ENCODE measurements around the gene DGKB. TPM values are rescaled to one million over a fixed set of nuclear protein-coding genes. Genes with fewer than 3 reads are reported as not detected.

DGKB gene
- total and polyA plus RNA-seq, 2 of the 8 experiments (the other 6 are each of a cell fraction or from before 2014, with no cell fraction given) = 1.9 to 2.6 TPM

DNA sequence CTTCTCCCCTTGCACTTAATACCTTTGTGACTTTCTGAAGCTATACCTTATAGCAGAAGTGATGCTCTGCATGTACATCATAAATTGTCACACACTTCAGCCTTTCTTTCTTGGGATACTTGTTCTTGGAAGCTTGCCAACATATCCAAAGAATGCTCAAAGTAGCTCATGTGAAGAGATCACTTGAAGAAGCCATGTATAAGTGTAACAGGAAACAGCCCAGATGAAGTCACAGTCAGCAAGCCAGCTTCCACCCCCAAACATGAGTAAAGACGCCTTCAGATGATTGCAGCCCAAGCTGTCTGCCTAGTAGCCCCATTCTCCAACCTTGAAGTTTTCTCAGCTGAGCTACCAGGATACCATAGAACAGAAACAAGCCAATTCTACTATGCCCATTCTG lies 50.9 kb downstream of the DGKB start:
- H3K36me3 ChIP-seq (ENCODE audit: control insufficient read depth in 2 of 4, insufficient read depth in 4 of 4, low read length in 3 of 4) = peaks cover 0 to 3% (median 0%) of the 10 kb centered on the region in 4 experiments; a peak in 1 of 8 replicates
- no peak overlapping the region for H3K27ac ChIP-seq (ENCODE audit: low read depth, low read length)
- no peak overlapping the region for H2BK20ac ChIP-seq (ENCODE audit: low read length)
- H3K9me3 ChIP-seq (ENCODE audit: insufficient read depth in 2 of 2, low read depth in 1 of 2, low read length in 1 of 2) = peaks cover 4 to 8% of the 10 kb centered on the region in 2 experiments; a peak in 3 of 4 replicates
- H3K14ac ChIP-seq (ENCODE audit: insufficient read length) = no peak overlapping the region
- ChIA-PET CTCF (ENCODE audit: partially characterized antibody) (interaction anchor here (1.3 kb wide), 1 partner anchor 15 kb away, joined by 4 read pairs; no protein-coding TSS in a partner anchor), POLR2A (ENCODE audit: partially characterized antibody) (no interaction called here)
- TF ChIP-seq, protein P1, sequence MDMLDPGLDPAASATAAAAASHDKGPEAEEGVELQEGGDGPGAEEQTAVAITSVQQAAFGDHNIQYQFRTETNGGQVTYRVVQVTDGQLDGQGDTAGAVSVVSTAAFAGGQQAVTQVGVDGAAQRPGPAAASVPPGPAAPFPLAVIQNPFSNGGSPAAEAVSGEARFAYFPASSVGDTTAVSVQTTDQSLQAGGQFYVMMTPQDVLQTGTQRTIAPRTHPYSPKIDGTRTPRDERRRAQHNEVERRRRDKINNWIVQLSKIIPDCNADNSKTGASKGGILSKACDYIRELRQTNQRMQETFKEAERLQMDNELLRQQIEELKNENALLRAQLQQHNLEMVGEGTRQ (IDR thresholded peaks at IDR 0.05; ENCODE audit: low read length) = no peak
- TF ChIP-seq SP1 (IDR thresholded peaks at IDR 0.05; ENCODE audit: low read depth, low read length) (no peak), HDAC2 (IDR thresholded peaks at IDR 0.05; ENCODE audit: borderline replicate concordance in 1 of 2, low read depth in 2 of 2, low read length in 2 of 2) (no peak), NRF1 (IDR thresholded peaks at IDR 0.05; ENCODE audit: low read depth, low read length) (no peak), POLR2AphosphoS5 (IDR thresholded peaks at IDR 0.05; ENCODE audit: low read depth, low read length) (no peak), BRCA1 (IDR thresholded peaks at IDR 0.05; ENCODE audit: low read depth, low read length) (no peak), JUND (IDR thresholded peaks at IDR 0.05; ENCODE audit: low read length) (no peak)
- no peaks in the 10 kb centered on the region for H3K27me3 ChIP-seq (replicated peaks in 1 of 4; ENCODE audit: control insufficient read depth in 3 of 4, extremely low read depth in 1 of 4, insufficient read depth in 3 of 4, low read length in 3 of 4)
- no peak overlapping the region for H2BK15ac ChIP-seq (ENCODE audit: low read length)
- no peak overlapping the region for H3K23ac ChIP-seq (ENCODE audit: insufficient read length)
- peaks cover 0 to 1% (median under 1%) of the 10 kb centered on the region in 4 experiments; a peak in 2 of 7 replicates for H3K4me1 ChIP-seq (replicated peaks in 1 of 4; ENCODE audit: control insufficient read depth in 3 of 4, insufficient read depth in 4 of 4, low read length in 3 of 4)
- no peak overlapping the region for H4K91ac ChIP-seq (replicated peaks; ENCODE audit: insufficient read length, low read length)
- H4K5ac ChIP-seq (ENCODE audit: insufficient read length, low read depth, low read length) = no peak overlapping the region
- H3K4me2 ChIP-seq (ENCODE audit: insufficient read depth in 1 of 2, low read depth in 2 of 2, low read length in 2 of 2) = no peak overlapping the region
- no peaks in the 10 kb centered on the region for H4K20me1 ChIP-seq (replicated peaks in 1 of 2; ENCODE audit: control insufficient read depth in 1 of 2, insufficient read depth in 2 of 2, low read length in 2 of 2)
- H3K4me3 ChIP-seq (ENCODE audit: extremely low read depth in 1 of 4, insufficient read depth in 2 of 4, low read depth in 3 of 4, low read length in 4 of 4) = no peak overlapping the region
- no peak for FAIRE-seq
- H3K18ac ChIP-seq (ENCODE audit: extremely low read depth, low read length) = no peak overlapping the region
- no peaks in the 10 kb centered on the region for H3K23me2 ChIP-seq (ENCODE audit: low read depth, low read length)
- no peak overlapping the region for H2BK120ac ChIP-seq (replicated peaks; ENCODE audit: low read depth, low read length)
- H3K4ac ChIP-seq (replicated peaks; ENCODE audit: insufficient read length, low read depth, low read length) = no peak overlapping the region
- H3K79me2 ChIP-seq (ENCODE audit: control insufficient read depth in 1 of 2, insufficient read depth in 2 of 2, low read length in 2 of 2) = no peaks in the 10 kb centered on the region
- H2BK5ac ChIP-seq (ENCODE audit: low read depth, low read length) = no peak overlapping the region
- H3K9ac ChIP-seq (replicated peaks in 1 of 4; ENCODE audit: extremely low read depth in 1 of 4, low read depth in 3 of 4, low read length in 3 of 4) = no peak overlapping the region
- H3K56ac ChIP-seq (replicated peaks; ENCODE audit: insufficient read length, low read depth, low read length) = no peak overlapping the region
- H3K79me1 ChIP-seq (ENCODE audit: low read depth, low read length) = no peaks in the 10 kb centered on the region
- H2AFZ ChIP-seq (ENCODE audit: low read length) = no peak overlapping the region
- no peak overlapping the region for H2AK5ac ChIP-seq (ENCODE audit: low read depth, low read length)
- no peak overlapping the region for H4K8ac ChIP-seq (ENCODE audit: extremely low read depth, insufficient read depth, low read length)
- no peak overlapping the region for H2BK12ac ChIP-seq (ENCODE audit: low read depth, low read length)
- WGBS, 2 experiments (ENCODE audit: extremely low coverage in 1 of 2, insufficient coverage in 1 of 2, insufficient read length in 1 of 2, insufficient replicate concordance in 2 of 2, low coverage in 1 of 2, low lambda C conversion rate in 2 of 2, missing lambda C conversion rate in 1 of 2) = 76% methylated on average over 1 of the region's 1 CpG; no CpG with 5 or more reads in 1 of the 2 experiments
- DNase-seq (ENCODE audit: low read depth in 1 of 2, low spot score in 2 of 2) = no peak

Measured in H1 (cell line).